GM21717 (cell line): Measurements from ENCODE around the gene OTOG.

Source experiments
- ATAC-seq: cut with Tn5 transposase; IDR thresholded peaks from one replicate; pipeline ENCODE4 v1.9.1; 2021; ENCODE audit warnings: mild to moderate bottlenecking, moderate library complexity; ENCODE audit not compliant: unreplicated experiment

The OTOG gene

GRCh38 chr11:17580271-17580670 lies 33.2 kb downstream of the OTOG start:
- ATAC-seq = no peak

GRCh38 chr11:17581036-17581731 lies 34.1 kb downstream of the OTOG start:
- no peak for ATAC-seq

GRCh38 chr11:17581732-17582053 lies 34.6 kb downstream of the OTOG start:
- ATAC-seq = no peak

GRCh38 chr11:17585911-17586695 lies 39.0 kb downstream of the OTOG start:
- no peak for ATAC-seq

- ATAC-seq = no peak
Observed at GRCh38 chr11:17588166-17588565, 41.1 kb downstream of the OTOG start.

- no peak for ATAC-seq
Observed at GRCh38 chr11:17588721-17589120, 41.7 kb downstream of the OTOG start.

GRCh38 chr11:17590463-17590862 lies 43.4 kb downstream of the OTOG start:
- ATAC-seq = no peak

GRCh38 chr11:17591293-17591692 lies 44.2 kb downstream of the OTOG start:
- ATAC-seq = no peak

- ATAC-seq = no peak
Observed at GRCh38 chr11:17593466-17594245, 46.6 kb downstream of the OTOG start.

- ATAC-seq = no peak
Observed at GRCh38 chr11:17594686-17595192, 47.7 kb downstream of the OTOG start.

- ATAC-seq = no peak
Observed at GRCh38 chr11:17595526-17596309, 48.7 kb downstream of the OTOG start.

GRCh38 chr11:17596310-17596669 lies 49.2 kb downstream of the OTOG start:
- ATAC-seq = no peak

- ATAC-seq = no peak
Observed at GRCh38 chr11:17596711-17597110, 49.7 kb downstream of the OTOG start.

GRCh38 chr11:17597770-17598169 lies 50.7 kb downstream of the OTOG start:
- ATAC-seq = no peak

GRCh38 chr11:17598700-17599459 lies 51.8 kb downstream of the OTOG start:
- peak; percentile 81 for ATAC-seq

GRCh38 chr11:17599460-17599925 lies 52.4 kb downstream of the OTOG start:
- no peak for ATAC-seq

- ATAC-seq = no peak
Observed at GRCh38 chr11:17600316-17601255, 53.5 kb downstream of the OTOG start.

- no peak for ATAC-seq
Observed at GRCh38 chr11:17601256-17601671, 54.2 kb downstream of the OTOG start.

- no peak for ATAC-seq
Observed at GRCh38 chr11:17601676-17602075, 54.6 kb downstream of the OTOG start.
